Stimulated activated CD8-positive, alpha-beta memory T cell treated with anti-CD3 and anti-CD28 coated beads, Interleukin-4, amount 100 ng/mL, for 4 hours (primary cell): Measurements from ENCODE around the gene REST.
A peak's percentile ranks its signal among the peaks of the same experiment; 100 is the strongest.

ENCODE experiments used
- DNase-seq, 2 donors: peaks; one replicate each; pipeline ENCODE4 v3.0.0-alpha.2; 2020; ENCODE audit warnings: low read depth in 2 of 2, low spot score in 1 of 2

Gene REST

GRCh38 chr4:56973336-56973735 lies 65.6 kb downstream of the REST start:
- DNase-seq: no peak

- no peak for DNase-seq
Measured at GRCh38 chr4:56976283-56976836, 68.7 kb downstream of the REST start.

- DNase-seq: peak; percentile 2 to 7
Measured at GRCh38 chr4:56976837-56977320, 69.2 kb downstream of the REST start.

- DNase-seq: peak; percentile 94 to 98
Measured at GRCh38 chr4:56977321-56978012, 69.8 kb downstream of the REST start, which contains the start of gene NOA1. TSS of gene NOA1 (minus strand) at chr4:56977606. CDS start at chr4:56977585, 21 bp downstream.

DNA sequence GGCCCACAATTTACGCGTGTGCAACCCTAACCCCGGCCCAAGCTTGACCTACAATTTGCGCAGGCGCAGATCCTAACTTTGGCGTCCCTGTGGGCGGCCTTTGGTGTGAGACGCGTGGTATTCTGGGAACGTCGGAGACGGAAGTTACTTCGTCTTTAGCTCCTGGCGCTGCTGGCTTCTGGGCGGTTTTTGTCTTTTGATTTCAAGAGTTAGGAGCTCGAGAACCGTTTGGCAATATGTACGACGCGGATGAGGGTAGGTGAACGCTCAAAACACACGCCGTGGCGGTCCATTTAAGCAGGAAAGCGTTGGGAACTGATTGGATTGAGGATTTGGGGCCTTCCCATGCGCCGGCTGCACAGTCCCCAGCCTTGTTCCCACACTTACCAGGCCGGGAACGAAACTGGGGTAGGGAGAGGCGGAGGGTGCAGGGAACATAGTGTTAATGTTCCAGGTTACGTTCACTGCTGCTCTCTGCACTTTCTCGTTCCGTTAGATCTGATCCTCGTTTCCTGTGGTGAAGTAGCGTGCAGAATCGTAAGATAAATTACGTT lies 71.1 kb downstream of the REST start, which contains the start of gene POLR2B:
Gene POLR2B (plus strand): TSS at position 147 of the 554 bp plus-strand sequence. CDS start 90 bp downstream, at position 237.
- DNase-seq: peak; percentile 74 to 78

- peak in 1 of 2 donors; percentile 10 for DNase-seq
Measured at GRCh38 chr4:56979421-56980072, 71.8 kb downstream of the REST start.

- no peak for DNase-seq
Measured at GRCh38 chr4:56981795-56982201, 74.1 kb downstream of the REST start.

DNA sequence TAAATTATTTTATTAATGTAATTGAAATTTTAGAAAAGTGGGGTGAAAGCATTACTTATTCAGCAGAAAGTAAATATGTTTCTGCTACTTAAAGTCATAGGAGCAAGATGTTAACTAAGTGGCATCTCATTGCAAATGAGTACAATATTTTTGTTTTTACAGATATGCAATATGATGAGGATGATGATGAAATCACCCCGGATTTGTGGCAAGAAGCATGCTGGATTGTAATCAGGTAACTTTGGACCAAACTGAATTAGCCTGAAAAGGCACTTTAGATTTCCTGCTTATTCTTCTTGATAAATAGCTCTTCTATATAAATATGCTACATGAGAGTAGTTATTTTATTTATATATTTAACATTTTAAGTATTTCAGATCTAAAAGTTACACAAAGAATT lies 78.5 kb downstream of the REST start:
- no peak for DNase-seq

GRCh38 chr4:56986952-56987351 lies 79.3 kb downstream of the REST start:
- DNase-seq: no peak

- DNase-seq: no peak
Measured at GRCh38 chr4:56990109-56990905, 82.6 kb downstream of the REST start.

DNA sequence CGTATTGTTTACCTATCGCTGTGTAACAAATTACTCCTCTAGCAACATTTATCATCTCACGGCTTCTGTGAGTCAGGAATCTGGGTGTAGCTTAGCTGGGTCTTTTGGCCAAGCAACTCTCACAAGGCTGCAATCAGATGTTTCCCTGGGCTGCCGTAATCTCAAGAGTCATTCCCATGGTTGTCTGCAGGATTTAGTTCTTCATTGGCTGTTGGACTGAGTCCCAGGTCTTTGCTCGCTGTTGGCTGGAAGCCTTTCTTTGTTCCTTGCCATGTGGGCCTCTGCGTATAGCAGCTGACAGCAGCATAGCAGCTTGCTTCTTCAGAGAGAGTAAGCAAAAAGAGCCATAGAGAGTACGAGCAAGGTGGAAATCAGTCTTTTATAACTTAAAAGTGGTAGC lies 87.8 kb downstream of the REST start:
- DNase-seq: no peak

DNA sequence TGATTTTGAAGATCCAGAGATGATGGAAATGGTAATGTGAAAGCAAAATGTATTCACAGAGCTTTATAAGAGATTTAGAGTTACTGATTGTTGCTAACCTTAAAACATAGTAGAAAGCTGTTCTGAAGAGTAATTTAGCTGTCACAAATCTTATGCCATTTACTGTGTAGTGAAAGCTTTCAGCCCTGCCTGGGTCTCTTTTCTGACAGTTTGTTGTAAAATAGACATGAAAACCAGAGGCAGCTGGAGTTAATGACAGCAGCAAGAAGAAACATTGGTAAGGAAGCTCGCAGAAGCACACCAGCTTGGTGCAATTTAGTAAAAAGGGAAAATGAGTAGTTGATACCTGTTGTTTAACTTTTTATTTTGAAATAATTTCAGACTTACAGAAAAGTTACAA lies 92.1 kb downstream of the REST start:
- DNase-seq: no peak

DNA sequence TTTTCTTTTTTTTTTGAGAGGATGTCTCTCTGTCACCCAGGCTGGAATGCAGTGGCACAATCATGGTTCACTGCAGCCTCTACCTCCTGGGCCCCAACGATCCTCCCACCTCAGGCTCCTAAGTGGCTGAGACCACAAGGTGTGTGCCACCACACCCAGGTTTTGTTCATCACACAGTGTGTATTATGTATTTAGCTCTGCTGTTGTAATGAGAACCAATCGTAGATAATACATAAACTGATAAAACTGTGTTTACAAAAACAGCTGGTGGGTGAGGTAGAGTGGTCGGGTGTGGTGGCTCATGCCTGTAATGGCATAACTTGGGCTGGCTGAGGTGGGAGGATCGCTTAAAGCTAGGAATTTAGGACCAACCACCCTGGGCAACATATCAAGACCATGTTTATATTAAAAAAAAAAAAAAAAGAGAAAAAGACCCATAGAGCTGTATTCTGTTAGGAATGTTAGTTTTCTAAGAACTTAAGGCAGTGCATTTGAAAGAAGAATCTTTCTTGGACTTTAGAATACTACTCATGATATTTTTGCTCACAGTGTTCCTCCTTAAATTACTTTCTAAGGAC lies 105.9 kb downstream of the REST start:
- no peak for DNase-seq
